Keratinocyte (primary cell): ENCODE results near the gene NUDT3. TPM values are rescaled to one million over a fixed set of nuclear protein-coding genes. Genes with fewer than 3 reads are reported as not detected.

Source experiments
- DNase-seq: peaks from one replicate; pipeline ENCODE4 v3.0.0-alpha.2; 2011; ENCODE audit warnings: low read depth, missing footprints, low spot score
- FAIRE-seq: peaks from 2 replicates; lab custom pipeline; 2011; peaks lifted over from hg19 to GRCh38; lab: Jason Lieb, UNC
- H2AFZ ChIP-seq: 2 replicates; pipeline ENCODE4 v1.6.0; 2012; ENCODE audit warnings: low read length, control low read depth, inconsistent platforms; ENCODE audit not compliant: control insufficient read depth
- H3K27ac ChIP-seq: 2 replicates; pipeline ENCODE4 v1.5.1; 2011; ENCODE audit warnings: low read length; ENCODE audit not compliant: control insufficient read depth, insufficient read depth
- H3K27me3 ChIP-seq: 3 replicates; pipeline ENCODE4 v1.6.0; 2011; ENCODE audit warnings: low read length; ENCODE audit not compliant: control insufficient read depth, insufficient read depth; ENCODE audit errors: extremely low read depth
- H3K36me3 ChIP-seq, 2 experiments: 2 replicates in 1 of 2; 3 replicates in 1 of 2; pipeline ENCODE4 v1.5.1; 2011; ENCODE audit warnings: low read length in 2 of 2, mild to moderate bottlenecking in 1 of 2; ENCODE audit not compliant: control insufficient read depth in 2 of 2, insufficient read depth in 2 of 2; ENCODE audit errors: extremely low read depth in 1 of 2
- H3K4me1 ChIP-seq: 3 replicates; pipeline ENCODE4 v1.5.1; 2011; ENCODE audit warnings: low read length; ENCODE audit not compliant: control insufficient read depth, insufficient read depth; ENCODE audit errors: extremely low read depth
- H3K4me2 ChIP-seq: 3 replicates; pipeline ENCODE4 v1.6.0; 2011; ENCODE audit warnings: low read depth, low read length; ENCODE audit not compliant: control insufficient read depth, insufficient read depth; ENCODE audit errors: extremely low read depth
- H3K4me3 ChIP-seq, 3 experiments: fragments of 200-600 bp in 1 of 3; sonication (generic) in 1 of 3; 2 replicates in 2 of 3; 3 replicates in 1 of 3; pipeline ENCODE4 v1.5.1; 2011 to 2016; ENCODE audit warnings: low read length in 3 of 3, mild to moderate bottlenecking in 3 of 3, control low read depth in 2 of 3, inconsistent platforms in 1 of 3, low read depth in 1 of 3, mixed read lengths in 1 of 3, mixed run types in 1 of 3, moderate library complexity in 1 of 3; ENCODE audit not compliant: control insufficient read depth in 2 of 3, insufficient read depth in 2 of 3; ENCODE audit errors: extremely low read depth in 1 of 3
- H3K79me2 ChIP-seq: 2 replicates; pipeline ENCODE4 v1.6.0; 2012; ENCODE audit warnings: low read length; ENCODE audit not compliant: control insufficient read depth, insufficient read depth
- H3K9ac ChIP-seq: 3 replicates; pipeline ENCODE4 v1.6.0; 2011; ENCODE audit warnings: low read length; ENCODE audit not compliant: control insufficient read depth, insufficient read depth; ENCODE audit errors: extremely low read depth
- H3K9me1 ChIP-seq: 3 replicates; pipeline ENCODE4 v1.6.0; 2011; ENCODE audit warnings: low read length; ENCODE audit not compliant: control insufficient read depth, insufficient read depth; ENCODE audit errors: extremely low read depth
- H3K9me3 ChIP-seq: 2 replicates; pipeline ENCODE4 v1.5.1; 2012; ENCODE audit warnings: low read depth, low read length; ENCODE audit not compliant: control insufficient read depth
- H4K20me1 ChIP-seq: 3 replicates; pipeline ENCODE4 v1.6.0; 2011; ENCODE audit warnings: low read length; ENCODE audit not compliant: control insufficient read depth, insufficient read depth; ENCODE audit errors: extremely low read depth
- EZH2 ChIP-seq: IDR thresholded peaks from one replicate; pipeline ENCODE4 v1.6.1; 2012; ENCODE audit warnings: inconsistent platforms, mild to moderate bottlenecking, low read length, moderate library complexity
- dilution Hi-C: fragments of 300-500 bp; cut with MboI; formaldehyde crosslinking; loops from one replicate; pipeline ENCODE4 v1.7.0; 2020; ENCODE audit warnings: low sequenced_read_pairs; ENCODE audit not compliant: extremely low pct_ligation_motif_present
- polyA plus RNA-seq, 5 experiments: library from polyadenylated mRNA; depleted of rRNA in 3 of 5; stranded (reverse) in 3 of 5; stranded (forward) in 1 of 5; unstranded in 1 of 5; fragments of >200 nt; gene quantifications; 1 replicate in 1 of 5; 2 replicates in 3 of 5; 3 replicates in 1 of 5; pipeline versions ENCODE4 v1.2.1 to v1.2.3, GENCODE V29; 2011 to 2012; ENCODE audit warnings: missing spikeins in 2 of 5, low read depth in 1 of 5, low replicate concordance in 1 of 5
- TF ChIP-seq, protein P1 (sequence below), 3 experiments: IDR thresholded peaks in 1 of 3; conservative IDR thresholded peaks in 1 of 3; optimal IDR thresholded peaks in 1 of 3; 2 replicates in 2 of 3; 3 replicates in 1 of 3; pipeline versions ENCODE3 to v1.5.1; 2011; ENCODE audit warnings: low read length in 3 of 3, mild to moderate bottlenecking in 3 of 3, moderate library complexity in 2 of 3, control low read depth in 1 of 3, inconsistent platforms in 1 of 3; ENCODE audit not compliant: insufficient read depth in 2 of 3; ENCODE audit errors: extremely low read depth in 1 of 3

Gene NUDT3
- polyA plus RNA-seq, 1 donor (not counting 4 experiments of a cell fraction or from before 2014, with no cell fraction given) = 16.5 TPM

GRCh38 chr6:34347303-34347702 is 45.2 kb downstream of the NUDT3 start:
- Histone ChIP-seq H3K4me2 (no peak overlapping the region), H3K36me3 (no peaks in the 10 kb centered on the region), H3K4me1 (no peaks in the 10 kb centered on the region), H3K79me2 (peaks cover 48% of the 10 kb centered on the region), H3K27ac (no peak overlapping the region), H3K9me1 (peaks cover 2% of the 10 kb centered on the region), H3K4me3 (no peak overlapping the region), H4K20me1 (peaks cover 5% of the 10 kb centered on the region), H3K9ac (no peak overlapping the region), H3K27me3 (no peaks in the 10 kb centered on the region), H3K9me3 (no peaks in the 10 kb centered on the region), H2AFZ (no peak overlapping the region)
- dilution Hi-C loops = no loop called here
- TF ChIP-seq EZH2 = no peak
- TF ChIP-seq, protein P1, sequence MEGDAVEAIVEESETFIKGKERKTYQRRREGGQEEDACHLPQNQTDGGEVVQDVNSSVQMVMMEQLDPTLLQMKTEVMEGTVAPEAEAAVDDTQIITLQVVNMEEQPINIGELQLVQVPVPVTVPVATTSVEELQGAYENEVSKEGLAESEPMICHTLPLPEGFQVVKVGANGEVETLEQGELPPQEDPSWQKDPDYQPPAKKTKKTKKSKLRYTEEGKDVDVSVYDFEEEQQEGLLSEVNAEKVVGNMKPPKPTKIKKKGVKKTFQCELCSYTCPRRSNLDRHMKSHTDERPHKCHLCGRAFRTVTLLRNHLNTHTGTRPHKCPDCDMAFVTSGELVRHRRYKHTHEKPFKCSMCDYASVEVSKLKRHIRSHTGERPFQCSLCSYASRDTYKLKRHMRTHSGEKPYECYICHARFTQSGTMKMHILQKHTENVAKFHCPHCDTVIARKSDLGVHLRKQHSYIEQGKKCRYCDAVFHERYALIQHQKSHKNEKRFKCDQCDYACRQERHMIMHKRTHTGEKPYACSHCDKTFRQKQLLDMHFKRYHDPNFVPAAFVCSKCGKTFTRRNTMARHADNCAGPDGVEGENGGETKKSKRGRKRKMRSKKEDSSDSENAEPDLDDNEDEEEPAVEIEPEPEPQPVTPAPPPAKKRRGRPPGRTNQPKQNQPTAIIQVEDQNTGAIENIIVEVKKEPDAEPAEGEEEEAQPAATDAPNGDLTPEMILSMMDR (optimal IDR thresholded peaks at IDR 0.05 in 1 of 3, IDR thresholded peaks at IDR 0.05 in 1 of 3, conservative IDR thresholded peaks at IDR 0.05 in 1 of 3; ENCODE audit: extremely low read depth in 1 of 3, insufficient read depth in 2 of 3, low read length in 3 of 3) = no peak
- DNase-seq (no peak), FAIRE-seq (no peak)

GRCh38 chr6:34346175-34347119 is 46.0 kb downstream of the NUDT3 start:
- no peak for FAIRE-seq

More at GRCh38 chr6:34346175-34347119, 46.0 kb downstream of the NUDT3 start:
- no peak overlapping the region for H3K9ac ChIP-seq
- H3K4me2 ChIP-seq = no peak overlapping the region
- no peak for DNase-seq
- no peaks in the 10 kb centered on the region for H3K36me3 ChIP-seq
- H3K9me1 ChIP-seq = peaks cover 3% of the 10 kb centered on the region
- no peaks in the 10 kb centered on the region for H3K9me3 ChIP-seq
- H3K4me1 ChIP-seq = no peaks in the 10 kb centered on the region
- peaks cover 44% of the 10 kb centered on the region for H3K79me2 ChIP-seq
- H2AFZ ChIP-seq = no peak overlapping the region
- dilution Hi-C loops = no loop called here
- H3K4me3 ChIP-seq = no peak overlapping the region
- H3K27ac ChIP-seq = no peak overlapping the region
- TF ChIP-seq, protein P1 (optimal IDR thresholded peaks at IDR 0.05 in 1 of 3, IDR thresholded peaks at IDR 0.05 in 1 of 3, conservative IDR thresholded peaks at IDR 0.05 in 1 of 3; ENCODE audit: extremely low read depth in 1 of 3, insufficient read depth in 2 of 3, low read length in 3 of 3) = no peak
- no peak for TF ChIP-seq EZH2
- no peaks in the 10 kb centered on the region for H3K27me3 ChIP-seq
- peaks cover 10% of the 10 kb centered on the region for H4K20me1 ChIP-seq
